SK-N-SH (cell line): ENCODE results near the gene XRCC5. TPM values are rescaled to one million over a fixed set of nuclear protein-coding genes. Genes with fewer than 3 reads are reported as not detected.
A peak's percentile ranks its signal among the peaks of the same experiment; 100 is the strongest.
"Not testable (repeated sequence)": the region's sequence is repeated elsewhere in the genome, so short reads cannot be mapped to it uniquely, and the experiment has no call there.

Experiments
- CTCF ChIA-PET: fragments of 300-600, 350-600 bp; formaldehyde crosslinking; extraction: SDS; loops from one replicate; lab custom pipeline; 2021; lab: Yijun Ruan, JAX
- POLR2A ChIA-PET: fragments of 350-600 bp; sonication (Branson Sonifier 250); formaldehyde crosslinking; extraction: SDS; loops from one replicate; lab custom pipeline; 2020; ENCODE audit warnings: antibody characterized with exemption, inconsistent platforms; lab: Yijun Ruan, JAX
- DNase-seq: peaks from one replicate; pipeline ENCODE4 v3.0.0; 2012
- H2AFZ ChIP-seq: fragments of 200-600 bp; sonication (generic); 2 replicates; pipeline ENCODE4 v1.8.1; 2016; ENCODE audit warnings: antibody characterized with exemption, mild to moderate bottlenecking, low read depth
- H3F3A ChIP-seq: fragments of 200-600 bp; sonication (generic); replicated peaks from 2 replicates; pipeline ENCODE3; 2016; ENCODE audit warnings: antibody characterized with exemption, mild to moderate bottlenecking; ENCODE audit not compliant: insufficient read depth
- H3K27ac ChIP-seq, 2 experiments: fragments of 200-500 bp in 1 of 2; fragments of 200-600 bp in 1 of 2; sonication (Bioruptor generic) in 1 of 2; sonication (generic), shearing (Covaris generic) in 1 of 2; 2 replicates each; pipeline versions ENCODE4 v1.5.1 to v1.6.1; 2014 to 2016; ENCODE audit warnings: low read depth in 2 of 2, inconsistent platforms in 1 of 2, low read length in 1 of 2, mild to moderate bottlenecking in 1 of 2, mixed read lengths in 1 of 2
- H3K27me3 ChIP-seq: fragments of 200-600 bp; sonication (generic), shearing (Covaris generic); 2 replicates; pipeline ENCODE4 v1.6.1; 2016; ENCODE audit warnings: mixed run types; ENCODE audit not compliant: insufficient read depth
- H3K36me3 ChIP-seq, 2 experiments: fragments of 200-500 bp in 1 of 2; fragments of 200-600 bp in 1 of 2; sonication (Bioruptor generic) in 1 of 2; sonication (generic) in 1 of 2; replicated peaks in 1 of 2; 2 replicates each; pipeline versions ENCODE3 to v1.5.1; 2014 to 2016; ENCODE audit warnings: low read length in 1 of 2, mild to moderate bottlenecking in 1 of 2; ENCODE audit not compliant: insufficient read depth in 2 of 2, control insufficient read depth in 1 of 2
- H3K4me1 ChIP-seq, 2 experiments: fragments of 200-500 bp in 1 of 2; fragments of 200-600 bp in 1 of 2; sonication (Bioruptor generic) in 1 of 2; sonication (generic), shearing (Covaris generic) in 1 of 2; 2 replicates each; pipeline versions ENCODE4 v1.5.1 to v1.6.1; 2014 to 2016; ENCODE audit warnings: low read depth in 1 of 2, low read length in 1 of 2, mixed run types in 1 of 2; ENCODE audit not compliant: insufficient read depth in 2 of 2, control insufficient read depth in 1 of 2
- H3K4me2 ChIP-seq: fragments of 200-600 bp; sonication (generic), shearing (Covaris generic); 2 replicates; pipeline ENCODE4 v1.6.1; 2017; ENCODE audit warnings: mixed run types
- H3K4me3 ChIP-seq, 2 experiments: fragments of 200-500 bp in 1 of 2; fragments of 200-600 bp in 1 of 2; sonication (Bioruptor generic) in 1 of 2; sonication (generic), shearing (Covaris generic) in 1 of 2; 2 replicates each; pipeline versions ENCODE4 v1.5.1 to v1.8.1; 2014 to 2016; ENCODE audit warnings: low read depth in 2 of 2, inconsistent platforms in 1 of 2, low read length in 1 of 2, mild to moderate bottlenecking in 1 of 2, mixed read lengths in 1 of 2, moderate library complexity in 1 of 2
- H3K79me2 ChIP-seq: fragments of 200-600 bp; sonication (generic); 2 replicates; pipeline ENCODE4 v1.8.1; 2017; ENCODE audit warnings: mild to moderate bottlenecking; ENCODE audit not compliant: insufficient read depth
- H3K9ac ChIP-seq: fragments of 200-600 bp; sonication (generic); 2 replicates; pipeline ENCODE4 v1.6.1; 2017; ENCODE audit warnings: mixed run types
- H3K9me2 ChIP-seq: fragments of 200-600 bp; sonication (generic); 2 replicates; pipeline ENCODE4 v1.6.1; 2017; ENCODE audit warnings: mixed run types
- H3K9me3 ChIP-seq: fragments of 200-600 bp; sonication (generic); 2 replicates; pipeline ENCODE4 v1.6.1; 2017; ENCODE audit warnings: mixed run types, mild to moderate bottlenecking, moderate library complexity
- H4K20me1 ChIP-seq: fragments of 200-600 bp; sonication (generic); 2 replicates; pipeline ENCODE4 v1.6.1; 2017; ENCODE audit warnings: mild to moderate bottlenecking, mixed run types; ENCODE audit not compliant: insufficient read depth
- CTCF ChIP-seq: fragments of 200-600 bp; sonication (generic); IDR thresholded peaks from 2 replicates; pipeline ENCODE4 v1.6.1; 2017; ENCODE audit warnings: antibody characterized with exemption, mild to moderate bottlenecking, moderate library complexity
- EP300 ChIP-seq, 2 experiments: IDR thresholded peaks; 2 replicates each; pipeline versions ENCODE4 v1.4.0 to v1.6.1; 2012; ENCODE audit warnings: borderline replicate concordance in 1 of 2, low read depth in 1 of 2, low read length in 1 of 2
- EZH2phosphoT487 ChIP-seq: fragments of 200-600 bp; sonication (generic); IDR thresholded peaks from 2 replicates; pipeline ENCODE4 v1.6.1; 2017; ENCODE audit warnings: low read depth, mixed run types, mild to moderate bottlenecking, antibody characterized with exemption, moderate library complexity, borderline replicate concordance
- FOXJ3 ChIP-seq: sonication (generic); formaldehyde crosslinking; IDR thresholded peaks from 2 replicates; pipeline ENCODE4 v1.5.1; 2020; ENCODE audit warnings: mild to moderate bottlenecking, missing genetic modification reagents
- PBX3 ChIP-seq: IDR thresholded peaks from 2 replicates; pipeline ENCODE4; 2012
- REST ChIP-seq: IDR thresholded peaks from 2 replicates; pipeline ENCODE4 v1.6.1; 2012; ENCODE audit warnings: mild to moderate bottlenecking, low read depth, low read length, moderate library complexity
- RFX5 ChIP-seq: IDR thresholded peaks from 2 replicates; pipeline ENCODE4 v1.6.1; 2012; ENCODE audit warnings: mild to moderate bottlenecking, improper control_type of control experiment, low read length
- RXRA ChIP-seq: IDR thresholded peaks from 2 replicates; pipeline ENCODE4 v1.4.0; 2012; ENCODE audit warnings: low read depth, mild to moderate bottlenecking, borderline replicate concordance
- SMC3 ChIP-seq: IDR thresholded peaks from 2 replicates; pipeline ENCODE4 v1.6.1; 2012; ENCODE audit warnings: low read depth, low read length, improper control_type of control experiment
- TAF1 ChIP-seq: IDR thresholded peaks from 2 replicates; pipeline ENCODE4 v1.6.1; 2012; ENCODE audit warnings: low read depth, mild to moderate bottlenecking, low read length, moderate library complexity, borderline replicate concordance
- ZBTB33 ChIP-seq: IDR thresholded peaks from 2 replicates; pipeline ENCODE4 v1.4.0; 2012; ENCODE audit warnings: low read depth, borderline replicate concordance
- WGBS: methylation state at CpG from one replicate; pipeline ENCODE4 v1.1.6; 2017; ENCODE audit warnings: low lambda C conversion rate; 5-methylcytosine and 5-hydroxymethylcytosine counted together
- polyA plus RNA-seq, 3 experiments: library from polyadenylated mRNA; depleted of rRNA; stranded (reverse); fragments of >200 nt; gene quantifications; 2 replicates each; pipeline ENCODE4 v1.2.3, GENCODE V29; 2012

Gene XRCC5
- polyA plus RNA-seq, 1 of the 3 experiments (the other 2 are of a cell fraction), result 125 TPM

GRCh38 chr2:216078776-216079175, 30.4 kb upstream of the XRCC5 start (continued):
- TF ChIP-seq CTCF (no peak), RXRA (no peak)

GRCh38 chr2:216080048-216080447, 29.1 kb upstream of the XRCC5 start:
- Histone ChIP-seq H3K4me1 (peaks cover 0 to 18% of the 10 kb centered on the region in 2 experiments; a peak in 3 of 4 replicates), H3K79me2 (peaks cover 12% of the 10 kb centered on the region)
- POLR2A ChIA-PET, H3K27ac ChIP-seq, H3F3A ChIP-seq, H3K9me3 ChIP-seq, DNase-seq, H3K4me2 ChIP-seq, H2AFZ ChIP-seq, H3K36me3 ChIP-seq, CTCF ChIA-PET, H3K4me3 ChIP-seq, H4K20me1 ChIP-seq, H3K9me2 ChIP-seq, H3K27me3 ChIP-seq, H3K9ac ChIP-seq: not testable (repeated sequence)
- 100% methylated on average over 10 of the region's 10 CpGs for WGBS

- TF ChIP-seq TAF1 (no peak), REST (no peak), EP300 (IDR thresholded peaks at IDR 0.05; ENCODE audit: borderline replicate concordance in 1 of 2, low read depth in 1 of 2, low read length in 1 of 2) (no peak), SMC3 (no peak), EZH2phosphoT487 (no peak), RXRA (no peak), PBX3 (no peak), ZBTB33 (no peak), CTCF (no peak), RFX5 (no peak), FOXJ3 (CRISPR knock-in tag) (no peak)
- no peaks in the 10 kb centered on the region for H3K9me2 ChIP-seq
- H3F3A ChIP-seq, result peaks cover 7% of the 10 kb centered on the region
- peaks cover 12% of the 10 kb centered on the region for H3K79me2 ChIP-seq
- H3K27me3 ChIP-seq, result no peaks in the 10 kb centered on the region
- H3K36me3 ChIP-seq, result no peaks in the 10 kb centered on the region
- peak overlapping the region; percentile 72 to 97 for H3K4me3 ChIP-seq
- H3K27ac ChIP-seq, result peak overlapping the region in 1 of 2 experiments; percentile 88; a peak in 3 of 4 replicates
- H3K9me3 ChIP-seq, result no peaks in the 10 kb centered on the region
- H2AFZ ChIP-seq, result peak overlapping the region; percentile 100
- POLR2A ChIA-PET, result interaction anchor here (0.7 to 3.2 kb wide), 8 partner anchors 8 to 331 kb away, joined by 3 to 17 read pairs (median 4); partner anchors contain the start of genes SMARCAL1 and XRCC5
- peak overlapping the region; percentile 80 for H3K9ac ChIP-seq
- peak overlapping the region; percentile 99 for H3K4me2 ChIP-seq
- CTCF ChIA-PET, result interaction anchor here (0.6 to 3.7 kb wide), 10 partner anchors 11 to 107 kb away, joined by 3 to 14 read pairs (median 4); no protein-coding TSS in a partner anchor
- 19% methylated on average over 1 of the region's 1 CpG for WGBS
- DNase-seq, result no peak
- H3K4me1 ChIP-seq, result peaks cover 0 to 18% of the 10 kb centered on the region in 2 experiments; a peak in 3 of 4 replicates
- no peaks in the 10 kb centered on the region for H4K20me1 ChIP-seq
These were observed 28.1 kb upstream of the XRCC5 start for GRCh38 chr2:216081012-216081411.
